ENCODE data around the gene PRELID3B. TPM values are rescaled to one million over a fixed set of nuclear protein-coding genes. Genes with fewer than 3 reads are reported as not detected.

The PRELID3B gene
- total RNA-seq, 4 donors from 2014 or later: 19.2 to 34.5 (median 23.1) TPM

DNA sequence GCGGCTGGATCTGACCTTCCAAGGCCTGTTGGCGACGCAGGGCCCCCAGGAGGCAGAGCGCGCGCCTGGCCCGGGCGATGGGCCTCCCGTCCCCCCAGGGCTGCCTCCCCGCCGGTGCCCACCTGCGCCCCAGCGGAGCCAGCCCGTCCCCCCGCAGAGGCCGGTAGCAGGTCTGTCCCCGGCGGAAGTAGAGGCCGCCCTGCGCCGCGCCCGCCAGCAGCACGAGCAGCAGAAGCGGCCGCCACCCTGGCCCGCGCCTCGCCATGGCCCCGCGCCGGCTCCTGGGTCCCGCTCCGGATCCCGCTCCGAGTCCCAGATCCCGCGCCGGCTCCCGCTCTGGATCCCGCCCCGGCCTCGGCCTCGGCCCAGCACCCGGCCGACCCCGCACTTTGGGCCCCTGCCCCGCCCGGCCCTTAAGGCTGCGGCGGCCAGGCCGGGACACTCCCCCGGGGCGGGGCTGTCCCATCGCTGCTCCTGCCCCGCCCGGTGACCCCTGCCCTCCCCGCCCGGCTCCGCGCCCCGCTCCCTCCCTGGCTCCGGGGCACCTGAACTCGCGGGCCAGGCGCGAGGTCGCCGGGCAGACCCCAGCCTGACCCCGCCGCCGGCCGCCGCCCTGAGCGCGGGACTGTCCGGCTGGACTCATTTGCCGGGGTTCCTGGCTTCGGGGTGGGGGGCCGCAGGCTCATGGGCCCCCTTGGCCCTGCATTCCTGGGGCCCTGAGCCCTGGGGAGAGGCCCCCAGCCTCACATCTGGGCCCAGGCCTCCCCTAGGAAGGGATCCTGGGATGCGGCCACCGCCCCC lies 35.5 kb downstream of the PRELID3B start, which contains the start of gene CTSZ:
TSS of gene CTSZ (minus strand) at position 391 of the 801 bp plus-strand sequence. CDS start at position 265, 126 bp downstream.
- WGBS, 2 donors: 3 to 11% methylated on average over 20 to 21 of the region's 82 CpGs
- Histone ChIP-seq H3K27ac (peak within 1 kb of the TSS; percentile 81 to 96 (median 92)), H3K27me3 (no peaks in the 10 kb centered on the region), H3K36me3 (peaks cover 0 to 13% (median 0%) of the 10 kb centered on the region in 3 donors), H3K4me1 (peaks cover 0 to 66% (median 42%) of the 10 kb centered on the region in 4 donors), H3K9me3 (no peaks in the 10 kb centered on the region), H3K4me3 (peak within 1 kb of the TSS; percentile 65 to 89 (median 79))
- peak in 1 of 2 donors; percentile 30 for DNase-seq (ENCODE audit: low spot score in 2 of 2)
- peak in 1 of 2 donors; percentile 39 for TF ChIP-seq POLR2A (IDR thresholded peaks at IDR 0.05)
- TF ChIP-seq EP300 (IDR thresholded peaks at IDR 0.05): no peak
- TF ChIP-seq, protein P1, sequence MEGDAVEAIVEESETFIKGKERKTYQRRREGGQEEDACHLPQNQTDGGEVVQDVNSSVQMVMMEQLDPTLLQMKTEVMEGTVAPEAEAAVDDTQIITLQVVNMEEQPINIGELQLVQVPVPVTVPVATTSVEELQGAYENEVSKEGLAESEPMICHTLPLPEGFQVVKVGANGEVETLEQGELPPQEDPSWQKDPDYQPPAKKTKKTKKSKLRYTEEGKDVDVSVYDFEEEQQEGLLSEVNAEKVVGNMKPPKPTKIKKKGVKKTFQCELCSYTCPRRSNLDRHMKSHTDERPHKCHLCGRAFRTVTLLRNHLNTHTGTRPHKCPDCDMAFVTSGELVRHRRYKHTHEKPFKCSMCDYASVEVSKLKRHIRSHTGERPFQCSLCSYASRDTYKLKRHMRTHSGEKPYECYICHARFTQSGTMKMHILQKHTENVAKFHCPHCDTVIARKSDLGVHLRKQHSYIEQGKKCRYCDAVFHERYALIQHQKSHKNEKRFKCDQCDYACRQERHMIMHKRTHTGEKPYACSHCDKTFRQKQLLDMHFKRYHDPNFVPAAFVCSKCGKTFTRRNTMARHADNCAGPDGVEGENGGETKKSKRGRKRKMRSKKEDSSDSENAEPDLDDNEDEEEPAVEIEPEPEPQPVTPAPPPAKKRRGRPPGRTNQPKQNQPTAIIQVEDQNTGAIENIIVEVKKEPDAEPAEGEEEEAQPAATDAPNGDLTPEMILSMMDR (IDR thresholded peaks at IDR 0.05): peak in 1 of 5 experiments; percentile 9

DNA sequence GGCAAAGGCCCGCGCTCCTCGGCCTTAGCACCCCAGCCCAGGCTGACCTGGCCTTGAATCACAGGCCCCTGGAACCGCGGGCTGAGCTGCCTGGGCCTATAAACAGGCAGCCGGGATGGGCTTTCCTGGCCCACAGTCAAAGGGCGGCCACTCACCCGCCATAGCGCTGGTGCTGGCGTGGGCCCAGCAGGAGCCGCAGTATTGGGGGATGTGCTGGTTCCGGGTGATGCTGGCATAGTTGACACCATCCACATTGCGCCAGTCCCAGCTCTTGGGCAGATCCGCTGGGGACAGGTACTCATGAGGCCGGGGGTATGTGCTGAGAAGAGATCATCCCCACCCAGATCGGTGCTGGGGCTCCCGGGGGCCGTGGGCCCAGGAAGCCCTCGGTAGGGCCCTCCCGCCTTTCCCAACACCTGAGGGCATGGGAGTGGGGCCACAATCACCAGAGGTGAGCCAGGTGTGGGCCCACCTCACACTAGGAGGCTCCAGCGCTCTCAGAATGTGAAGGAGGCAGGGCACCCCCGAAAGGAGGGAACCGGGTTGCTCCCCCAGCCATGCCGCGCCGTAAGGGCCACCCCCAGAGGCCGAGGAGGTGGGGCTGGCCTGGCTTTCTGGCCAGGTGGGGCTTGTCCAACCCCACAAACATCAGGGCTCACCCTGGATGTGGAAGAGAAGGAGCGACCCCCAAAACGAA lies 36.3 kb downstream of the PRELID3B start:
- DNase-seq (ENCODE audit: low spot score in 2 of 2): peak in 1 of 2 donors; percentile 14
- Histone ChIP-seq H3K4me3 (peak overlapping the region; percentile 65 to 89 (median 79)), H3K4me1 (peaks cover 0 to 63% (median 41%) of the 10 kb centered on the region in 4 donors), H3K27me3 (no peaks in the 10 kb centered on the region), H3K36me3 (peaks cover 0 to 21% (median 5%) of the 10 kb centered on the region in 3 donors), H3K9me3 (no peaks in the 10 kb centered on the region), H3K27ac (peak overlapping the region; percentile 81 to 96 (median 92))
- WGBS, 2 donors: 40 to 64% methylated on average over 12 to 17 of the region's 29 CpGs
- TF ChIP-seq, protein P1 (IDR thresholded peaks at IDR 0.05): no peak
- TF ChIP-seq EP300 (IDR thresholded peaks at IDR 0.05) (no peak), POLR2A (IDR thresholded peaks at IDR 0.05) (no peak)

DNA sequence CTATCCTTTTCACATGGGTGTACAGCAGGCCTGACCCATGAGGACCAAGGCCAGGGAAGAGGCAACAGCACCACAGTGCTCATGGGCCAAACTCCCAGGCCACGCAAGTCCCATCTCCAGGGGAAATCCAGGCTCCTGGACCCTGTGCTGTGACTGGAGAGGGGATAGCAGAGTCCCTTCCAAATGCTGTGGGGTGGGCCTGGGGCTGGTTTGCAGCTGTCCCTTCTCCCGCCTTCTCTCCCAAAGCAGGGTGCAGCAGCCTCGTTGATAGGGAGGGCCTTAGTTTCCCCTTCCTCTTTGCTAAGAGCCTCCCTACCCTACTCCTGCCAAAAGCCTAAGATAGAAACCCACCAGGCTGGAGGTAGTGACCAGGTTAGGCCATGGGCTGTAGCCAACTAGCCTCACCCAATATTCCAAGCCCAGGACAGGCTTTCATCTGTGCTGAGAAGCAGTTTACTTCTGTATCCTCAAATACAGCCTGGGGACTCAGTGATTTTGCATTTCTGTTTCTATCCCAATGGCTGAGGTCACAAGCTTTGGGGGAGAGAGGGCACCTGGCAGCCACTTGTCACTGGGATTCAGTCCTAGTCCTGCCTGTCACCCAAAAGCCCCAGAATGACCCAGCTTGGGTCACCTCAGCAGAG lies 36.9 kb downstream of the PRELID3B start:
- WGBS, 2 donors: 76 to 83% methylated on average over 3 of the region's 3 CpGs
- no peaks in the 10 kb centered on the region for H3K9me3 ChIP-seq
- no peaks in the 10 kb centered on the region for H3K27me3 ChIP-seq
- peak in 1 of 2 donors; percentile 6 for DNase-seq (ENCODE audit: low spot score in 2 of 2)
- peaks cover 0 to 28% (median 9%) of the 10 kb centered on the region in 3 donors for H3K36me3 ChIP-seq
- peak overlapping the region; percentile 81 to 96 (median 92) for H3K27ac ChIP-seq
- peaks cover 0 to 56% (median 36%) of the 10 kb centered on the region in 4 donors for H3K4me1 ChIP-seq
- peak overlapping the region; percentile 65 to 89 (median 79) for H3K4me3 ChIP-seq
- TF ChIP-seq, protein P1 (IDR thresholded peaks at IDR 0.05): no peak
- TF ChIP-seq POLR2A (IDR thresholded peaks at IDR 0.05) (no peak), EP300 (IDR thresholded peaks at IDR 0.05) (no peak)

DNA sequence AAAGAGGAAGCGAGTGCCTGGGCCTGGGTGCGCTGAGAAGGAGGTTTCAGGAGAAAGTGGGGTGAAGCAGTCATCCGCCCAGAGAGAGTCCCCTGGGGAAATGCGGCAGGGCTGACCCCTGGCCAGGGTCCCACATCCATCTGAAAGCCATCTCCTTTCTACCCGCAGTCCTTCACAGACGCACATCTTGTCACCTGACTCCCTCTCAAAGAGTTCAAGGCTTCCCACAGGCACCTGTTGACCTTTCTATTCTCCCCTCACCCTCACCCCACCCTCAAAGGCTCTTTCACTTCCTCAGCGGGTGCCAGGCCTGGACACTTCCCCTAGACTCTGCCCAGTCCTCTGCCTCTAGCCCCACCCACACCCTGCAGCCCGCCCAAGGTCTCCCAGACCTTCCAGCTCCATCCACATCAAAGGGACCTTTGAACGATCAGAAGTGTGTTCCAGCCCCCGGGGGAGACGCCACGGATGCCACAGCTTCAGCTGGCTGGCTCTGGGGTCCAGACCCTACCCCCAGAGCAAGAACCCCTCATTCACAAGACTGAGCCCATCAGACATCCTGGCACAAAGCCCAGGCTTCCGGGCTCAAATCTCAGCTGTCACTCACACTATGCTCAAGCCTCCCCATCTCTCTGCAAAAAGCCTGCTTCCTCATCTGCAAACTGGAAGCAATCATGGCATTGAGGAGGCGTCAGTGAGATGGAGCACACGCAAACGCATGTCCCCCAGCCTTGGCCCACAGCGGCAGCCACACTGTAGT lies 37.6 kb downstream of the PRELID3B start:
- peak overlapping the region in 2 of 4 donors; percentile 73 to 89 for H3K4me3 ChIP-seq
- TF ChIP-seq EP300 (IDR thresholded peaks at IDR 0.05): peak in 1 of 2 donors; percentile 25
- TF ChIP-seq POLR2A (IDR thresholded peaks at IDR 0.05): no peak
- TF ChIP-seq, protein P1 (IDR thresholded peaks at IDR 0.05): no peak
- 38 to 50% methylated on average over 17 of the region's 17 CpGs for WGBS, 2 donors
- peaks cover 0 to 49% (median 33%) of the 10 kb centered on the region in 4 donors for H3K4me1 ChIP-seq
- H3K27ac ChIP-seq: peak overlapping the region; percentile 81 to 96 (median 92)
- no peaks in the 10 kb centered on the region for H3K27me3 ChIP-seq
- H3K9me3 ChIP-seq: no peaks in the 10 kb centered on the region
- peak; percentile 18 to 55 for DNase-seq (ENCODE audit: low spot score in 2 of 2)
- peaks cover 0 to 35% (median 9%) of the 10 kb centered on the region in 3 donors for H3K36me3 ChIP-seq
